ENCODE results near the gene UCN3. TPM values are rescaled to one million over a fixed set of nuclear protein-coding genes. Genes with fewer than 3 reads are reported as not detected.

The UCN3 gene
- total and polyA plus RNA-seq, 10 of the 15 experiments (the other 5 are each of a cell fraction or from before 2014, with no cell fraction given) = not detected

DNA sequence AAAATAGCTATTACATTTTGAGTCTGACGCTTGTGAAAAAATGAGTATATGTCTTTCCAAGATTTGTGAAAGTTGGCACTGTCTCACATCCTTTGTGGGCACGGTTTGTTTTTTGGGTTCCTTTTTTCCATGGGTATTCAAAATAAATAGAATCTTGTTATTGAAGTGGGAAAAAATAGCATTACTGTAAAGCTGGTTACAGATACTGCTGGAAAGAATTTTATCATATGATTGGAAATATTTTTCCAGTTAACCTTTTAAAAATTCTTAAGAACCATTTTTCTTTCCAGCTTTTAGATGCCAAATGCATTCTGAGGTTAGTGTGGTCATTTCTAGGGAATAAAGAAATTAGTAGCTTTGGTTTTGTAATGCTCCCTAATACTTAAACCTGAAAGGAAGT lies 59.0 kb downstream of the UCN3 start:
- Histone ChIP-seq H2AFZ (ENCODE audit: control insufficient read depth, low read depth, low read length) (no peak overlapping the region), H3K9ac (ENCODE audit: control insufficient read depth, insufficient read depth, low read length) (no peak overlapping the region), H3K4me3 (no peak overlapping the region), H3K79me2 (ENCODE audit: control insufficient read depth, insufficient read depth, low read length) (peaks cover 2% of the 10 kb centered on the region), H3K4me2 (ENCODE audit: control insufficient read depth, insufficient read depth) (no peak overlapping the region), H4K20me1 (ENCODE audit: control insufficient read depth, insufficient read depth) (no peaks in the 10 kb centered on the region), H3K27me3 (replicated peaks in 1 of 2; ENCODE audit: control insufficient read depth in 2 of 2, insufficient read depth in 2 of 2, low read length in 1 of 2) (no peaks in the 10 kb centered on the region), H3K4me1 (ENCODE audit: control insufficient read depth, insufficient read depth, low read length) (no peaks in the 10 kb centered on the region), H3K27ac (ENCODE audit: control insufficient read depth, insufficient read depth) (no peak overlapping the region), H3K36me3 (ENCODE audit: control insufficient read depth in 2 of 2, insufficient read depth in 2 of 2, low read length in 1 of 2) (no peaks in the 10 kb centered on the region; a peak in 1 of 4 replicates), H3K9me3 (replicated peaks; ENCODE audit: control insufficient read depth, insufficient read depth, low read length) (no peaks in the 10 kb centered on the region; the same call in 2 of the 3 replicates)
- RAD21 ChIA-PET (ENCODE audit: unreplicated experiment) = no interaction called here
- BruUV-seq (replicated peaks) = no TSS peak
- TF ChIP-seq SUZ12 (IDR thresholded peaks at IDR 0.05; ENCODE audit: unreplicated experiment) (no peak), ESRRA (IDR thresholded peaks at IDR 0.05; ENCODE audit: low read length) (no peak), FOXK2 (IDR thresholded peaks at IDR 0.05) (no peak), MYB (IDR thresholded peaks at IDR 0.05; ENCODE audit: borderline replicate concordance, low read depth, low read length) (no peak)
- intact Hi-C loops (cut with micrococcal nuclease; ENCODE audit: unreplicated experiment) (no loop called here), in situ Hi-C loops (cut with MboI) (no loop called here)
- WGBS (ENCODE audit: insufficient coverage, insufficient replicate concordance, low lambda C conversion rate, missing lambda C conversion rate) = 50% methylated on average over 2 of the region's 2 CpGs
- SMC1A ChIA-PET (ENCODE audit: uncharacterized antibody, unreplicated experiment) = interaction anchor here (0.6 to 4.3 kb wide), 4 partner anchors 10 to 609 kb away, joined by 3 to 19 read pairs (median 4); no protein-coding TSS in a partner anchor
- CTCF ChIA-PET = interaction anchor here (0.6 to 4.0 kb wide), 11 partner anchors 10 to 609 kb away, joined by 3 to 60 read pairs (median 5); no protein-coding TSS in a partner anchor
- FAIRE-seq (no peak), ATAC-seq (no peak), DNase-seq (ENCODE audit: low read depth, low spot score) (no peak)
- POLR2A ChIA-PET = no interaction called here

Other genes starting within 250 kb of the UCN3 start
- not detected in 2 replicates for gene AKR1C8, start 179.8 kb upstream of the UCN3 start, total RNA-seq (2014; rRNA removed)
- not detected in 2 replicates for gene AKR1C8, start 179.8 kb upstream of the UCN3 start, total RNA-seq (2014; rRNA removed; fragmentation: Illumina TruSeq; extraction: Trizol)
- gene AKR1C8, start 179.8 kb upstream of the UCN3 start, total RNA-seq (2021) = not detected in 2 replicates
- 0.18 TPM in 1 of 2 replicates, not detected in the other for gene AKR1C8, start 179.8 kb upstream of the UCN3 start, polyA plus RNA-seq (2011; rRNA removed)
- gene AKR1C8, start 179.8 kb upstream of the UCN3 start, polyA plus RNA-seq (2014; fragmentation: Illumina TruSeq; extraction: Trizol) = not detected in 2 replicates
- not detected for gene AKR1C8, start 179.8 kb upstream of the UCN3 start, polyA plus RNA-seq (2014; fragmentation: Nextera tagmentation; extraction: Ambion mirVana)
- not detected in 2 replicates for gene AKR1C8, start 179.8 kb upstream of the UCN3 start, polyA plus RNA-seq (2014; rRNA removed)
- gene AKR1C8, start 179.8 kb upstream of the UCN3 start, polyA plus RNA-seq (2016; fragmentation: Nextera tagmentation; extraction: Ambion mirVana) = not detected
- gene AKR1C4, start 168.1 kb upstream of the UCN3 start, total RNA-seq (2014; rRNA removed) = not detected in 2 replicates
- gene AKR1C4, start 168.1 kb upstream of the UCN3 start, total RNA-seq (2014; rRNA removed; fragmentation: Illumina TruSeq; extraction: Trizol) = not detected in 2 replicates
- gene AKR1C4, start 168.1 kb upstream of the UCN3 start, total RNA-seq (2021) = not detected in 2 replicates
- gene AKR1C4, start 168.1 kb upstream of the UCN3 start, polyA plus RNA-seq (2011; rRNA removed) = not detected in 2 replicates
- not detected in 2 replicates for gene AKR1C4, start 168.1 kb upstream of the UCN3 start, polyA plus RNA-seq (2014; fragmentation: Illumina TruSeq; extraction: Trizol)
- gene AKR1C4, start 168.1 kb upstream of the UCN3 start, polyA plus RNA-seq (2014; fragmentation: Nextera tagmentation; extraction: Ambion mirVana) = not detected
- gene AKR1C4, start 168.1 kb upstream of the UCN3 start, polyA plus RNA-seq (2014; rRNA removed) = not detected in 2 replicates
- gene AKR1C4, start 168.1 kb upstream of the UCN3 start, polyA plus RNA-seq (2016; fragmentation: Nextera tagmentation; extraction: Ambion mirVana) = under 1 TPM in 1 of 2 experiments, not detected in 1; 0.20 TPM
- not detected in 2 replicates for gene TUBAL3, start 39.9 kb downstream of the UCN3 start, total RNA-seq (2014; rRNA removed)
- gene TUBAL3, start 39.9 kb downstream of the UCN3 start, total RNA-seq (2014; rRNA removed; fragmentation: Illumina TruSeq; extraction: Trizol) = not detected in 2 replicates
- gene TUBAL3, start 39.9 kb downstream of the UCN3 start, total RNA-seq (2021) = not detected in 2 replicates
- 0.03 TPM in 1 of 2 replicates, not detected in the other for gene TUBAL3, start 39.9 kb downstream of the UCN3 start, polyA plus RNA-seq (2011; rRNA removed)
- gene TUBAL3, start 39.9 kb downstream of the UCN3 start, polyA plus RNA-seq (2014; fragmentation: Illumina TruSeq; extraction: Trizol) = 0.06 TPM in 1 of 2 replicates, not detected in the other
- not detected for gene TUBAL3, start 39.9 kb downstream of the UCN3 start, polyA plus RNA-seq (2014; fragmentation: Nextera tagmentation; extraction: Ambion mirVana)
- gene TUBAL3, start 39.9 kb downstream of the UCN3 start, polyA plus RNA-seq (2014; rRNA removed) = not detected in 2 replicates
- not detected for gene TUBAL3, start 39.9 kb downstream of the UCN3 start, polyA plus RNA-seq (2016; fragmentation: Nextera tagmentation; extraction: Ambion mirVana)
- gene NET1, start 47.6 kb downstream of the UCN3 start, total RNA-seq (2014; rRNA removed) = 17.8 and 22.2 TPM in 2 replicates
- 16.0 and 18.3 TPM in 2 replicates for gene NET1, start 47.6 kb downstream of the UCN3 start, total RNA-seq (2014; rRNA removed; fragmentation: Illumina TruSeq; extraction: Trizol)
- 17.3 and 18.4 TPM in 2 replicates for gene NET1, start 47.6 kb downstream of the UCN3 start, total RNA-seq (2021)
- 18.5 and 22.2 TPM in 2 replicates for gene NET1, start 47.6 kb downstream of the UCN3 start, polyA plus RNA-seq (2011; rRNA removed)
- gene NET1, start 47.6 kb downstream of the UCN3 start, polyA plus RNA-seq (2014; fragmentation: Illumina TruSeq; extraction: Trizol) = 21.2 and 23.9 TPM in 2 replicates
- gene NET1, start 47.6 kb downstream of the UCN3 start, polyA plus RNA-seq (2014; fragmentation: Nextera tagmentation; extraction: Ambion mirVana) = 1 to 10 TPM; 6.5 to 8.9 TPM
- 14.1 TPM in 2 replicates for gene NET1, start 47.6 kb downstream of the UCN3 start, polyA plus RNA-seq (2014; rRNA removed)
- gene NET1, start 47.6 kb downstream of the UCN3 start, polyA plus RNA-seq (2016; fragmentation: Nextera tagmentation; extraction: Ambion mirVana) = 10 to 100 TPM; 21.9 to 22.7 TPM
- gene CALML5, start 134.6 kb downstream of the UCN3 start, total RNA-seq (2014; rRNA removed) = not detected in 2 replicates
- gene CALML5, start 134.6 kb downstream of the UCN3 start, total RNA-seq (2014; rRNA removed; fragmentation: Illumina TruSeq; extraction: Trizol) = not detected in 2 replicates
- gene CALML5, start 134.6 kb downstream of the UCN3 start, total RNA-seq (2021) = not detected in 2 replicates
- gene CALML5, start 134.6 kb downstream of the UCN3 start, polyA plus RNA-seq (2011; rRNA removed) = not detected in 2 replicates
- not detected in 2 replicates for gene CALML5, start 134.6 kb downstream of the UCN3 start, polyA plus RNA-seq (2014; fragmentation: Illumina TruSeq; extraction: Trizol)
- gene CALML5, start 134.6 kb downstream of the UCN3 start, polyA plus RNA-seq (2014; fragmentation: Nextera tagmentation; extraction: Ambion mirVana) = not detected
- gene CALML5, start 134.6 kb downstream of the UCN3 start, polyA plus RNA-seq (2014; rRNA removed) = not detected in 2 replicates
- not detected for gene CALML5, start 134.6 kb downstream of the UCN3 start, polyA plus RNA-seq (2016; fragmentation: Nextera tagmentation; extraction: Ambion mirVana)
- gene CALML3, start 160.0 kb downstream of the UCN3 start, total RNA-seq (2014; rRNA removed) = not detected in 2 replicates
- gene CALML3, start 160.0 kb downstream of the UCN3 start, total RNA-seq (2014; rRNA removed; fragmentation: Illumina TruSeq; extraction: Trizol) = not detected in 2 replicates
- gene CALML3, start 160.0 kb downstream of the UCN3 start, total RNA-seq (2021) = not detected in 2 replicates
- gene CALML3, start 160.0 kb downstream of the UCN3 start, polyA plus RNA-seq (2011; rRNA removed) = not detected in 2 replicates
- gene CALML3, start 160.0 kb downstream of the UCN3 start, polyA plus RNA-seq (2014; fragmentation: Illumina TruSeq; extraction: Trizol) = not detected in 2 replicates
- gene CALML3, start 160.0 kb downstream of the UCN3 start, polyA plus RNA-seq (2014; fragmentation: Nextera tagmentation; extraction: Ambion mirVana) = not detected
- gene CALML3, start 160.0 kb downstream of the UCN3 start, polyA plus RNA-seq (2014; rRNA removed) = not detected in 2 replicates
- gene CALML3, start 160.0 kb downstream of the UCN3 start, polyA plus RNA-seq (2016; fragmentation: Nextera tagmentation; extraction: Ambion mirVana) = not detected

Data from GM12878 (cell line).